ENCODE results near the gene VOPP1.

DNA sequence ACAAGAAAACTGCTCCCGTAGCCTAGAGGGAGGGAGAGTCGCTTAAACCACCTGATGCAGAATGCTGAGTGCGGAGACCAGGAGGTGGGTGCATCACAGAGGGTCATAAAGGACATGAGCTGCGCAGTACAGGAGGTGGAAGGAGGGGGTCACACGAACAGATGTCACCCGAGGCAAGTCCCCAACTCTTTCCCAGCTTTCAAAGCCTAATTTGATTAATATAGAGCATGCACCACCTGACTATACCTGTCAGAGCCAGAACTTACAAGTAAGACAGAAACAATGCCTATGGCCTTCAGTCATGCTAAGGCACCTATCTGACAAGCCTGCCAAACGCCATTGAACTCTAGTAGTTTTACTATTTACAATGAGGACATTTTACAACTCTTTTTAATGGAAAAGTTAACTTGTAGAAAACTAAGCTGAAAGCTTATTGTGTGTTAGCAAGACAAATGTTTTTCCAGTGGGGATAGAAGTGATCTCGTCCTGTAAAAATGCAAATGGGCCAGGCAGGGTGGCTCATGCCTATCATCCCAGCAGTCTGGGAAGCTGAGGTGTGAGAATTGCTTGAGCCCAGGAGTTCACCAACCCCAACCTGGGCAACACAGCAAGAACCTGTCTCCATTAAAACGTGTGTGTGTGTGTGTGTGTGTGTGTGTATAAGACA lies 1.1 kb upstream of the VOPP1 start:
- TF ChIP-seq, protein P1, sequence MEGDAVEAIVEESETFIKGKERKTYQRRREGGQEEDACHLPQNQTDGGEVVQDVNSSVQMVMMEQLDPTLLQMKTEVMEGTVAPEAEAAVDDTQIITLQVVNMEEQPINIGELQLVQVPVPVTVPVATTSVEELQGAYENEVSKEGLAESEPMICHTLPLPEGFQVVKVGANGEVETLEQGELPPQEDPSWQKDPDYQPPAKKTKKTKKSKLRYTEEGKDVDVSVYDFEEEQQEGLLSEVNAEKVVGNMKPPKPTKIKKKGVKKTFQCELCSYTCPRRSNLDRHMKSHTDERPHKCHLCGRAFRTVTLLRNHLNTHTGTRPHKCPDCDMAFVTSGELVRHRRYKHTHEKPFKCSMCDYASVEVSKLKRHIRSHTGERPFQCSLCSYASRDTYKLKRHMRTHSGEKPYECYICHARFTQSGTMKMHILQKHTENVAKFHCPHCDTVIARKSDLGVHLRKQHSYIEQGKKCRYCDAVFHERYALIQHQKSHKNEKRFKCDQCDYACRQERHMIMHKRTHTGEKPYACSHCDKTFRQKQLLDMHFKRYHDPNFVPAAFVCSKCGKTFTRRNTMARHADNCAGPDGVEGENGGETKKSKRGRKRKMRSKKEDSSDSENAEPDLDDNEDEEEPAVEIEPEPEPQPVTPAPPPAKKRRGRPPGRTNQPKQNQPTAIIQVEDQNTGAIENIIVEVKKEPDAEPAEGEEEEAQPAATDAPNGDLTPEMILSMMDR (IDR thresholded peaks at IDR 0.05): no peak
- TF ChIP-seq POLR2A (IDR thresholded peaks at IDR 0.05): no peak

All from right lobe of liver (tissue), 4 donors.